DMS79 treated with DMSO at 0.1 percent for 48 hours (cell line): ENCODE data around the gene ZNF544.
"Not testable (repeated sequence)": the region's sequence is repeated elsewhere in the genome, so short reads cannot be mapped to it uniquely, and the experiment has no call there.

ENCODE experiments used
- DNase-seq: peaks from one replicate; lab custom pipeline; 2025; lab: John Stamatoyannopoulos, UW

ZNF544 gene

GRCh38 chr19:58252102-58252685, 23.5 kb downstream of the ZNF544 start:
- no peak for DNase-seq

- not testable (repeated sequence) for DNase-seq
These were observed 29.5 kb downstream of the ZNF544 start for GRCh38 chr19:58258259-58258658.

GRCh38 chr19:58261600-58261967, 32.9 kb downstream of the ZNF544 start:
- no peak for DNase-seq

GRCh38 chr19:58261968-58262921, 33.5 kb downstream of the ZNF544 start:
- DNase-seq = no peak

- DNase-seq = no peak
These were observed 34.2 kb downstream of the ZNF544 start for GRCh38 chr19:58262922-58263296.

GRCh38 chr19:58265100-58265499, 36.4 kb downstream of the ZNF544 start:
- no peak for DNase-seq

GRCh38 chr19:58268344-58268743, 39.6 kb downstream of the ZNF544 start:
- DNase-seq = no peak

GRCh38 chr19:58274771-58275201, 46.1 kb downstream of the ZNF544 start:
- no peak for DNase-seq

- DNase-seq = no peak
These were observed 46.9 kb downstream of the ZNF544 start for GRCh38 chr19:58275564-58275963.

GRCh38 chr19:58277197-58277596, 48.5 kb downstream of the ZNF544 start:
- no peak for DNase-seq

- DNase-seq = no peak
These were observed 49.2 kb downstream of the ZNF544 start for GRCh38 chr19:58277748-58278540.

- DNase-seq = peak; percentile 97
These were observed 49.9 kb downstream of the ZNF544 start, which contains the start of gene ZNF8 for GRCh38 chr19:58278541-58279041. TSS of gene ZNF8 (plus strand) at chr19:58278955. CDS start at chr19:58279082, 127 bp downstream.

- DNase-seq = peak; percentile 35
These were observed 50.6 kb downstream of the ZNF544 start for GRCh38 chr19:58279042-58279924.

- DNase-seq = no peak
These were observed 51.2 kb downstream of the ZNF544 start for GRCh38 chr19:58279925-58280316.

GRCh38 chr19:58284199-58284598, 55.5 kb downstream of the ZNF544 start:
- no peak for DNase-seq

- no peak for DNase-seq
These were observed 63.2 kb downstream of the ZNF544 start for GRCh38 chr19:58291943-58292342.

- DNase-seq = no peak
These were observed 66.1 kb downstream of the ZNF544 start for GRCh38 chr19:58294743-58295374.

GRCh38 chr19:58296104-58296503, 67.4 kb downstream of the ZNF544 start:
- DNase-seq = no peak

GRCh38 chr19:58300620-58301019, 71.9 kb downstream of the ZNF544 start:
- DNase-seq = no peak

GRCh38 chr19:58304255-58304654, 75.5 kb downstream of the ZNF544 start:
- no peak for DNase-seq

- no peak for DNase-seq
These were observed 76.0 kb downstream of the ZNF544 start for GRCh38 chr19:58304748-58305064.
